Ovary (tissue), 3 donors: Measurements from ENCODE around the gene ADGRE2.

ENCODE experiments used
- CTCF ChIP-seq, 3 donors: fragments of 450-650 bp in 2 of 3; fragments of 200-600 bp in 1 of 3; IDR thresholded peaks; one replicate each; pipeline versions ENCODE4 v1.5.1 to v1.8.0; 2016 to 2022; ENCODE audit warnings: antibody characterized with exemption in 3 of 3, mild to moderate bottlenecking in 1 of 3
- EP300 ChIP-seq: sonication (generic); formaldehyde crosslinking; IDR thresholded peaks from one replicate; pipeline ENCODE4 v1.6.1; 2017; ENCODE audit warnings: antibody characterized with exemption
- POLR2A ChIP-seq: fragments of 450-650 bp; IDR thresholded peaks from one replicate; pipeline ENCODE4 v1.6.1; 2017; ENCODE audit warnings: antibody characterized with exemption, mild to moderate bottlenecking, moderate library complexity
- donor health status: DM: no; HTN: no; CAD: no.

- TF ChIP-seq CTCF (IDR thresholded peaks at IDR 0.05) (no peak), POLR2A (no peak), EP300 (no peak)
Observed at GRCh38 chr19:14769201-14769600, 9.2 kb downstream of the ADGRE2 start.
